ENCODE results near the gene DISC1.

The DISC1 gene

GRCh38 chr1:232017759-232018158, 391.2 kb downstream of the DISC1 start:
- DNase-seq = no peak

GRCh38 chr1:232018231-232019025, 391.8 kb downstream of the DISC1 start:
- no peak for DNase-seq

- no peak for DNase-seq
These were observed 392.4 kb downstream of the DISC1 start for GRCh38 chr1:232019026-232019340.

GRCh38 chr1:232020352-232020751, 393.8 kb downstream of the DISC1 start:
- no peak for DNase-seq

- DNase-seq = no peak
These were observed 402.7 kb downstream of the DISC1 start for GRCh38 chr1:232029315-232029714.

GRCh38 chr1:232031156-232031555, 404.6 kb downstream of the DISC1 start:
- DNase-seq = no peak

GRCh38 chr1:232033285-232033684, 406.7 kb downstream of the DISC1 start:
- no peak for DNase-seq

- DNase-seq = no peak
These were observed 408.0 kb downstream of the DISC1 start for GRCh38 chr1:232034556-232034955.

GRCh38 chr1:232036181-232036933, 409.8 kb downstream of the DISC1 start:
- DNase-seq = no peak

- DNase-seq = no peak
These were observed 411.3 kb downstream of the DISC1 start for GRCh38 chr1:232037774-232038388.

GRCh38 chr1:232038706-232039677, 412.4 kb downstream of the DISC1 start:
- DNase-seq = no peak

GRCh38 chr1:232040260-232040659, 413.7 kb downstream of the DISC1 start:
- no peak for DNase-seq

GRCh38 chr1:232044728-232045127, 418.1 kb downstream of the DISC1 start:
- no peak for DNase-seq

- no peak for DNase-seq
These were observed 418.8 kb downstream of the DISC1 start for GRCh38 chr1:232045139-232045994.

GRCh38 chr1:232046451-232047306, 420.1 kb downstream of the DISC1 start:
- DNase-seq = no peak

GRCh38 chr1:232047473-232047872, 420.9 kb downstream of the DISC1 start:
- no peak for DNase-seq

- DNase-seq = no peak
These were observed 421.9 kb downstream of the DISC1 start for GRCh38 chr1:232048481-232048880.

- no peak for DNase-seq
These were observed 422.7 kb downstream of the DISC1 start for GRCh38 chr1:232049335-232049734.

GRCh38 chr1:232057217-232057895, 430.8 kb downstream of the DISC1 start:
- DNase-seq = no peak

- DNase-seq = no peak
These were observed 431.3 kb downstream of the DISC1 start for GRCh38 chr1:232057896-232058274.

Data from effector CD4-positive, alpha-beta T cell (primary cell).